ENCODE results near the gene KPNB1.

KPNB1 gene

DNA sequence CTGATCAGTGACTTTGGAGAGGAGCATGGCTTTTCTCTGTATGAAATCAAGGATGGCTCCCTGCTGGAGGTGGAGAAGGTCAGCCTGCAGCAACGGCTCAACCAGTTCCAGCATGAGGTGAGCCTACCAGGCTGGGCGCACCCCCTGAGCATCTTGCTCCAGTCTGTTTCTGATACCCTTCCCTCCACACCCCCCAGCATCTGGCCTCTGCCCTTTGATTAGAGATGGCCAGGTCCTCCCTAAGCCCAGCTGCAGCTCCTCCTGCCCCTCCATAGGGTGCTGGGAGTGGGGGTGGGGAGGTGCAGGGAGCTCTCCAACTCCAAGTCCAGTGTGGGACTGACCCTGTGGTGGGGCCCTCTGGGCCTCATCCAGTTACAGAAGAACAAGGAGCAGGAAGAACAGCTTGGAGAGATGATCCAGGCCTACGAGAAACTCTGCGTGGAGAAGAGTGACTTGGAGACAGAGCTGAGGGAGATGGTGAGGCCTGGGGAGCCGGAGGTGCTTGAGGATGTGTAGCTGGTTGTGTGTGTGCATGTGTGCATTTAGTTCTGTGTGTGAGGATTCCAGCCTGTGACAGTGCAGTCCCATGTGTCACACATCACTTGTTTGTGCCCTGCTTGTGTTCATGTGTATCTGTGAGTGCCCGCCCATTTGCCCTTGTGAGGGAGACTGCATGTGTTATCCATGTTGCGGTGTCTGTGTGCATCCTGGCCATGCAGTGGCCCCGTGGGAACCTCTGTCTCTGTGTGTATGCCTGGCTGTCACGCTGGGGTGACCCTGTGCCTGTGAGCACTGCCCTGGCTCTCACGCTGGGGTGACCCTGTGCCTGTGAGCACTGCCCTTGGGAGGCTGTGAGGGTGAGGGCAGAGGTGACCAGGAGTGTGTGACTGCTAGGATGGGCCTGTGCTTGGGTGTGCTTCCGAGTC is 47.3 kb downstream of the KPNB1 start:
- DNase-seq (ENCODE audit: low read depth in 2 of 2) = no peak

GRCh38 chr17:47697906-47698711 is 48.4 kb downstream of the KPNB1 start:
- DNase-seq (ENCODE audit: low read depth in 2 of 2) = no peak

DNA sequence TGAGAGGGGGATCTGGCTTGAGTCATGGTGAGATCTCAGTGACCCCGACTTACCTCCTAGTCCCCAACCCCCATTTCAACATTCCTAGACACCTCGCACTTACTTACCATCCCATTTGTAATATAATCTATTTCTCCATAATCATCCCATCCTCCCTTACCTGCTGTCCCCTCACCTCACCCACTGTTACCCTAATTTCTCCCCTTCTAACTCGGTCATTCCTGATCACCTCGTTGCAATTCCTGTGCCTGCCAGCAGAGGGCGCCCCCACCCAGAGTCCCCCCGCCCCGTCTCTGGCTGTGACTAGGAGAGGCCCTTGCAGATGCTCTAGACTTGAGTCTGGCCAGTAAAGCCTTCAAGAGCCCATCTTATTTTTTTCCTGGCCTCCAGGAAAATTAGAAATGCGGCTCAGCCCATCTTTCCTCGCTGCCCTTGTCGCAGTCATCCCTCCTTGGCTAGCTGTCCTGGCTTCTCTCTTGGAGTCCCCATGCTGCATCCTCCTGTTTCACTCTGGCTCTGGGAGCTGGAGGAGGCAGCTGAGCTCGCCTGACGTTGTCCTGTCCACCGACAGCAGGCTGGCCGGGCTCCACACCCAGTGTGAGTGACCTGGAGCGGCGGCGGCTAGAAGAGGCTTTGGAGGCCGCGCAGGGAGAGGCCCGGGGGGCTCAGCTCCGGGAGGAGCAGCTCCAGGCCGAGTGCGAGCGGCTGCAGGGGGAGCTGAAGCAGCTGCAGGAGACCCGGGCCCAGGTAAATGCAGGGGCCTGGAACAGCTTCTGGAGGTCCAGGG is 49.2 kb downstream of the KPNB1 start:
- DNase-seq (ENCODE audit: low read depth in 2 of 2) = peak; percentile 74 to 91

GRCh38 chr17:47699536-47699840 is 49.8 kb downstream of the KPNB1 start:
- DNase-seq (ENCODE audit: low read depth in 2 of 2) = no peak

- no peak for DNase-seq (ENCODE audit: low read depth in 2 of 2)
These were observed 51.0 kb downstream of the KPNB1 start for GRCh38 chr17:47700471-47701449.

GRCh38 chr17:47701608-47702007 is 51.9 kb downstream of the KPNB1 start:
- DNase-seq (ENCODE audit: low read depth in 2 of 2) = no peak

DNA sequence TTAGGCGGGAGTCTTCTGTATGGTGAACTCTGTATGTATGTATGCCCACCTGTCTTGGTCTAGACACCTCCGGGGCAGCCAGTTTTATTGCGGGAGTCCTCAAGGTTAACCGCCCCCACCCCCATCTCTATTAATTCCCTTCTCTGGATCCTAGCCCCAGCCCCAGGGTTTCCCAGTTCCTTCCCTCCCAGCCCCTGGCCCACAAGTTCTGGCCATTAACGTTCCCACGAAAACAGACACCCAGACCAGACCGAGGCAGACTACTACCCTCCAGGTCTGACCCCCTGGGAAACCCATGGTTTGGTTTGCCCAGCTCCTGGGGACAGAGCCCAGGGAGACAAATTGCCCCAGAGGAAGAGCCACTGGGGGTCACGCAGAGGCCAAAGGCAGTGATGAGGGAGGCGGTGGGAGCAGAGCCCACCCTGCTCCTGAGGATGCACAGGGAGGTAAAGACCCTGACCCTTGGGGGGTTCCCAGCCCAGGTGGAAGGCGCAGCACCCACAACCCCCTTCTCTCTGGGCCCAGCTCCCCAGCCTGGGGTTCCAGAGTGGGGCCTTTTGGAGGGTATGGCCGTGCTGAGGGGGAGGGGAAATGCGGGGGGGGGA is 52.8 kb downstream of the KPNB1 start:
- DNase-seq (ENCODE audit: low read depth in 2 of 2) = no peak

DNA sequence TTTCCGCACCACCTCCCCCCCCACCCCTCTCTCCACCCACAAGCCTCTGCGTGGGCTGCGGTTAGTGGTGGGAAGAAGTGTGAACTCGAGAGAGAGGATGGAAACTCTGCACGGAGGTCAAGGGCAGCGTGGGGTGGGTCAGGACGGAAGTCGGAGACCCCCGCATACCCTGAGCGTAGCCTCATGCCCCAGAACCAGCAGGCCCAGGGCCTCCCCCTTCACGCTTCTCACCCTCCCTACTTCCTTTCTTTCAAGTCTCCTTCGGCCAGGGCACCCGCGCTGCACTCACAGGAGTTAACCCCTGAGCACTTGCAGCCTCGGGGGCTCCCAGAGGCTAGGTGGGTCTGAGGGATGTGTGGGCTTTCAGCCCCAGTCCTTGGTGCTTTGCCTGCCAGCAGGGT is 53.5 kb downstream of the KPNB1 start:
- no peak for DNase-seq (ENCODE audit: low read depth in 2 of 2)

GRCh38 chr17:47703671-47704070 is 54.0 kb downstream of the KPNB1 start:
- no peak for DNase-seq (ENCODE audit: low read depth in 2 of 2)

DNA sequence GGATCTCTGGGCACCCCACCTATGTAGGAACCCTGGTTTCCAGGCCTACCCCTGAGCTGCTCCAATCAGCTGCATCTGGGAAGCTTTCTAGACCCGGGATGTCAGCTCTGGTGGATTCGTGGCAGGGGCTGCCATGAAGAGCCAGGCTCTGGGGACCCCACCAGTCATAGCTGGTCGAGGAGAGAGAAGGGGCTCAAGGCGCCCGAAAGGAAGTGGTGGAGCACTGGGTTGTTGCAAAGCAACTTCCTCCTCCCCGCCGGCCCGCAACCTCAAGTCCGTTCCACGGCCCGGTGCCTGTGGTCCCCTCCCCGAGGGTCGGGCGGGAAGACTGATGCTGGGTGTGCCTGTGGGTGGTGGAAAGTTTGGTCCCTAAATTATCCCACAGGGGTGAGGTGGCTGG is 54.4 kb downstream of the KPNB1 start:
- no peak for DNase-seq (ENCODE audit: low read depth in 2 of 2)

DNA sequence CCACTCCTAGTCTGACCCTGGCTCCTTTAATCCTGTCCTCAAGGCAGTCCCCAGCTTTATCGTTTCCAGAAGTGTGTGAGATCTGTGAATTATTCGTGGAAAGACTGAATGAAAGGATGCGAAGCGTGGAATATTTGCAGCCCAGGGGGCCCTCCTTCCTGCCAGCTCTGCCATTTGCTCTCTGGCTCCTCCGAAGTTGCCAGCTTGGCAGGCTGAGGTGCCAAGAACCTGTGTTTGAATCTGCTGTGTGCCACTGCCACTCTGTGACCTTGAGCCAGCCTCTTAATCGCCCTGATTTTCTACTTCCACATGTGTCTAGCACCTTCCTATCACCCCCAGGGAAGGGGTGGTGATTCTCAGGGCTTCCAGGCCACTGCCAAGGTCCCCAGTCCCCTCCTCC is 55.0 kb downstream of the KPNB1 start:
- DNase-seq (ENCODE audit: low read depth in 2 of 2) = no peak

DNA sequence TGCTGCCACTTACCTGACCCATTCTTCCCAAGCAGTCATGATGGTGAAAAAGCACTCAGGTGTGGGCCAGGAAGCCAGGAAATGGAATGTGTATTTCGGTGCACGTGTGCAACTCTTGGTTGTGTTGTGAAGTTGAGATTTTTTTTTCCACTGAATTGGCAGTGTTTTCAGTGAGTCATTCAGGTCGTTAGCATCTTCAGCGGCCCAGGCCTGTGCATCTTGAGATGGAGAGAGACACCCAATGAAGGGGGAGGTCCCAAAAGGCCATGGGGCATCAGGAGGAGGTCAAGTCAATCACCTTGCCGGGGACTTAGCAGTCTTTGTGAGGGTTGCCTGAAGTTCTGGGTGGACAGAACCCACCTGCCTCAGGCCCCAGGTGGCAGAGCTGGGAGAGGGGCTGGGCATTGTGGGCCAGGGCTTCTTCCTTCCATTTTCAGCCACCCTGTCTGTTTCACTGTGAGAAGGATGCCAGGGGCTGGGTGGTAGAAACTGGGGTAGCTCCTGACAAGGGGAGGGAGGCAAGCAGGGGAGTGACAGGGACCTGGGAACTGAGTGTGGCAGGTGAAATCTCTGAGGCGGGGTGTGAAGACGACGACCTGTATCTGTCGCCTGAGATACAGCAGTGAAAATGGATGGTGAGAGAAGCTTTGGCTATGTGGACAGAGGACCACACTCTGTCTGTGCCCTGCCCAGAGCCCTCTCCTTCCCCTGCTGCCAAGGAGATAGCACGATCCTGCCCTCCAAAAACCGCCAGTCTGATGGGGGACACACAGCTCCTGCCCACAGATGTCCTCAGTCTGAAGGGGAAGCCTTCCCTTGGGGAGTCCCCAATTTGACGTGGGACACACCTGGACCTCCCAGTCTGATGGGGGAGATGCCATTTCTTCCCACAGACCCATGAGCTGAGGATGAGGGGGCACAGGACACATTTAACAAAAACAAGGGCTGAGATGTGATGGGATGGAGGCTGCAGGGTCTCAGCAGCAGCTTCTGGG is 56.1 kb downstream of the KPNB1 start:
- DNase-seq (ENCODE audit: low read depth in 2 of 2) = peak in 1 of 2 donors; percentile 48

- DNase-seq (ENCODE audit: low read depth in 2 of 2) = no peak
These were observed 57.5 kb downstream of the KPNB1 start for GRCh38 chr17:47707056-47707804.

- no peak for DNase-seq (ENCODE audit: low read depth in 2 of 2)
These were observed 58.2 kb downstream of the KPNB1 start for GRCh38 chr17:47707884-47708283.

DNA sequence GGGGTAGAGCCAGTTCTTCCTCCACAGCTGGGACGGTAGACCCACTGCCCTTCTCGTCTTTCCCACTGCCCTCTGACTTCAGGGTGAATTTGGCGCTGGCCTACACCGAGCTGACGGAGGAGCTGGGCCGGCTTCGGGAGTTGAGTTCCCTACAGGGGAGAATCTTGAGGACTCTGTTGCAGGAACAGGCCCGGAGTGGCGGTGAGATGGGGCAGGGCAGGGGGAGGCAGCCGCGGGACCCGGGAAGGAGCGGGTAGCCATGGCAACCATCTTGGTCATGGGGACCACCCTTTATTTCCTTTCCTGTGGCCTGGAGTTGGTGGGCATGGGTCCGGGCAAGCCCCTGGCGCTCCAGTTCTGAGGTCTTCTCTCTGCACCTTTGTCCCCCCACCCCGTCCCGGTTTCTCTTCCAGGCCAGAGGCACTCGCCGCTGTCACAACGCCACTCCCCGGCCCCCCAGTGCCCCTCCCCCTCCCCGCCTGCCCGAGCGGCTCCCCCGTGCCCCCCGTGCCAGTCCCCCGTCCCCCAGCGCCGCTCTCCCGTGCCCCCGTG is 58.7 kb downstream of the KPNB1 start:
- no peak for DNase-seq (ENCODE audit: low read depth in 2 of 2)

GRCh38 chr17:47708864-47709541 is 59.3 kb downstream of the KPNB1 start:
- no peak for DNase-seq (ENCODE audit: low read depth in 2 of 2)

GRCh38 chr17:47709594-47709993 is 59.9 kb downstream of the KPNB1 start:
- DNase-seq (ENCODE audit: low read depth in 2 of 2) = no peak

Data from stimulated activated CD4-positive, alpha-beta T cell treated with anti-CD3 and anti-CD28 coated beads, Interleukin-4, amount 100 ng/mL, for 48 hours (primary cell).